GM12878 (cell line): Measurements from ENCODE around the gene CCDC177.

ENCODE experiments used
- CBFB ChIP-seq: IDR thresholded peaks from 2 replicates; pipeline ENCODE4 v1.6.1; 2016; ENCODE audit warnings: antibody characterized with exemption, low read depth
- CTCF ChIP-seq, 3 experiments: IDR thresholded peaks in 2 of 3; conservative IDR thresholded peaks in 1 of 3; 2 replicates each; pipeline ENCODE4 v1.5.1; 2011; ENCODE audit warnings: low read depth in 3 of 3, low read length in 3 of 3, mild to moderate bottlenecking in 3 of 3, control low read depth in 2 of 3, moderate library complexity in 2 of 3, inconsistent platforms in 1 of 3, mixed read lengths in 1 of 3; ENCODE audit not compliant: control insufficient read depth in 2 of 3, insufficient read depth in 1 of 3; ENCODE audit errors: extremely low read depth in 1 of 3
- CUX1 ChIP-seq: IDR thresholded peaks from 2 replicates; pipeline ENCODE4 v1.6.1; 2012; ENCODE audit warnings: improper control_type of control experiment, low read depth, low read length; ENCODE audit not compliant: insufficient replicate concordance
- EED ChIP-seq: sonication (generic); IDR thresholded peaks from 2 replicates; pipeline ENCODE4 v1.6.1; 2016; ENCODE audit warnings: antibody characterized with exemption, low read depth
- ETV6 ChIP-seq, 2 experiments: fragments of 450-650 bp in 1 of 2; IDR thresholded peaks in 1 of 2; conservative IDR thresholded peaks in 1 of 2; 2 replicates each; pipeline ENCODE4 v1.6.1; 2014; ENCODE audit warnings: antibody characterized with exemption in 1 of 2, borderline replicate concordance in 1 of 2, low read depth in 1 of 2, mild to moderate bottlenecking in 1 of 2, moderate library complexity in 1 of 2
- KDM1A ChIP-seq: fragments of 200-600 bp; sonication (generic); IDR thresholded peaks from 2 replicates; pipeline ENCODE4 v1.6.1; 2016; ENCODE audit warnings: borderline replicate concordance
- POLR2A ChIP-seq: IDR thresholded peaks from 2 replicates; pipeline ENCODE4 v1.6.1; 2011; ENCODE audit warnings: low read depth, mild to moderate bottlenecking, low read length
- RFX5 ChIP-seq: IDR thresholded peaks from 2 replicates; pipeline ENCODE4 v1.6.1; 2011; ENCODE audit warnings: low read depth, low read length, improper control_type of control experiment
- TAF1 ChIP-seq: IDR thresholded peaks from 2 replicates; pipeline ENCODE4 v1.6.1; 2011; ENCODE audit warnings: mild to moderate bottlenecking, low read depth, low read length, borderline replicate concordance
- USF2 ChIP-seq: IDR thresholded peaks from 2 replicates; pipeline ENCODE4 v1.6.1; 2011; ENCODE audit warnings: low read depth, low read length, improper control_type of control experiment, borderline replicate concordance
- ZNF24 ChIP-seq: fragments of 450-650 bp; IDR thresholded peaks from 2 replicates; pipeline ENCODE4 v1.6.1; 2017; ENCODE audit warnings: antibody characterized with exemption, mild to moderate bottlenecking

GRCh38 chr14:69571449-69572029 lies 3.1 kb downstream of the CCDC177 start:
- TF ChIP-seq CBFB (no peak), POLR2A (no peak), ETV6 (conservative IDR thresholded peaks at IDR 0.05 in 1 of 2, IDR thresholded peaks at IDR 0.05 in 1 of 2; ENCODE audit: borderline replicate concordance in 1 of 2, low read depth in 1 of 2) (no peak), ZNF24 (no peak), KDM1A (no peak), USF2 (no peak), CUX1 (no peak), CTCF (IDR thresholded peaks at IDR 0.05 in 2 of 3, conservative IDR thresholded peaks at IDR 0.05 in 1 of 3; ENCODE audit: control insufficient read depth in 2 of 3, extremely low read depth in 1 of 3, insufficient read depth in 1 of 3, low read depth in 3 of 3, low read length in 3 of 3) (no peak), TAF1 (no peak), RFX5 (no peak), EED (no peak)
